Endothelial cell of hepatic sinusoid (primary cell): ENCODE results near the gene ZNF268.
"Not testable (repeated sequence)": the region's sequence is repeated elsewhere in the genome, so short reads cannot be mapped to it uniquely, and the experiment has no call there.

Experiments
- in situ Hi-C: cut with HindIII; loops from 2 replicates; pipeline ENCODE4 v1.10.0; 2017; ENCODE audit warnings: low sequenced_read_pairs

Gene ZNF268

GRCh38 chr12:133226690-133227089 lies 45.4 kb downstream of the ZNF268 start:
- in situ Hi-C loops: no loop called here

- in situ Hi-C loops: no loop called here
Measured at GRCh38 chr12:133227281-133227852, 46.1 kb downstream of the ZNF268 start.

GRCh38 chr12:133231001-133231400 lies 49.7 kb downstream of the ZNF268 start:
- in situ Hi-C loops: no loop called here

DNA sequence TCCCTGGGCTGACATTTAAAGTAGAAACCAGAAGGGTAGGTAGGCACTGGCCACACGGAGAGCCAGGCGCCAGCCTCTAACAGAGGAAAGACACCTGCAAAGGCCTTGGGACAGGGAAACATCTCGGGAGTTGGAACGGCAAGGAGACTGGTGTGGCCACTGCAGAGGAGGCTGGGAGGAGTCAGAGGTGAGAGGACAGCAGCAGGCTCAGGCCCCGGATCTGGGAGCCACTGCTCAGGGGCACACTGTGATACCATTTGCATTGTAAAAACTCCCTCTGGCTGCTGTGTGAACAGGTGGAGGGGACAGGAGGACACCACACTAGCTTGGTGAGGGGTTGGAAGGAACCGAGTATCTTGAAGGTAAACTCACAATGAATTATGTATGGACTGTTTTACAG lies 51.7 kb downstream of the ZNF268 start:
- in situ Hi-C loops: no loop called here

DNA sequence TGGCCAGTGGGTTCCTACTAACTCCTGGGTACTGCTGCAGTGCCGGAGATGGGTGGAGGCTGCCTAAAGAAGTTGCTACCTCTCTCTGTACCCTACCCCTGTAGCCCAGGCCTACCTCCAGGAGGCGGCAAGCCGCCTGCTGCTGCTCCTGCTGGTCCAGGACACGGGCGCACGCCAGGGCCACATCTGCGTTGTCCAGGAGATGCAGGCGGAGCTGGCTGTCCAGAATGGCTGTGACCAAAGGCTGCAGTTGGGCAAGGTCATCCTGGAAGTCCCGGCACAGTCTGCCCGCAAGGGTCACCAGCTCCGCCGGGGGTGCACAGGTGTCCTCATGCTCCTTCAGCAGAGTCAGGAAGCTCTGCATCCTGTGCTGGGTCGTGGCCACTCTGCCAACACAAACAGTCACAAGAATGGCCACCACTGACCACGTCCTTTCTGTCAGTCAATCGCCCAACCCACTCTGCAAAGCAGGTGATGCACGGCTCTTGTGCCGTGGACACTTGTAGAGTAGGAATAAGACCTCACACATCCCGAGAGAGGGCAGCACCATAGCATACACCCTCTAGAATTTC lies 52.8 kb downstream of the ZNF268 start:
- in situ Hi-C loops: no loop called here

GRCh38 chr12:133234971-133235370 lies 53.7 kb downstream of the ZNF268 start:
- in situ Hi-C loops: no loop called here

DNA sequence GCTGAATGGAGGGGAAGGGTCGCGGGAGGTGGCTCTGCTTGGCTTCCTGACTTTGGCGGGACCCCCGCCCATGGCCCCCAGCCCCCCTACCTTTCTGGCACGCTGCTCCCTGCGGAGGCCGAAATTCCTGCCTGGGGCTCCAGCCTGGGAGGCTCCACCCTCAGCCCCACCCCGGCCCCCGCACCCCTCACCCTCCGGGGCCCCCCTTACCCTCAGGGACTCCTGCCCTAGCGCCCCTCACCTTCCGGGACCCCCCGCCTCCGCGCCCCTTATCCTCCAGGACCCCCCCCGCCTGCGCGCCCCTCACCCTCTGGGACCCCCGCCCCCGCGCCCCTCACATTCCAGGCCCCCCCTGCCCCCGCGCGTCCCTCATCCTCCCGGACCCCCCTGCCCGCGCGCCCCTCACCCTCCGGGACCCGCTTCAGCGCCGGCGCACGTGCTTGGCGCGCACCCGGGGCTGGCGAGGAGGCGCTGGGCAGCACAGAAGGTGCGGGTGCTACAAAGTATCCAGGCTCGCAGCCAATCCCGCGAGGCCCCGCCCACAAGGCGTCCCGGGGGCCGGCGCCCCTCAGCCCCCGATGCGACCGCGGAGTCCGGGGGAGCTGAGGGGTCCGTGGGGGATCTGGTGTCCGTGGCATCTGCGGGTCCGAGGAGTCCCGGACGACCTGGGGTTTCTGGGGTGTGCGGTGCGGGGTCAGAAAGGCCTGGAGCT lies 54.3 kb downstream of the ZNF268 start, which contains the start of gene ANHX:
ANHX (minus strand) TSS at position 477 of the 712 bp plus-strand sequence. CDS start 1,521 bp downstream, outside the sequence.
- in situ Hi-C loops: no loop called here

DNA sequence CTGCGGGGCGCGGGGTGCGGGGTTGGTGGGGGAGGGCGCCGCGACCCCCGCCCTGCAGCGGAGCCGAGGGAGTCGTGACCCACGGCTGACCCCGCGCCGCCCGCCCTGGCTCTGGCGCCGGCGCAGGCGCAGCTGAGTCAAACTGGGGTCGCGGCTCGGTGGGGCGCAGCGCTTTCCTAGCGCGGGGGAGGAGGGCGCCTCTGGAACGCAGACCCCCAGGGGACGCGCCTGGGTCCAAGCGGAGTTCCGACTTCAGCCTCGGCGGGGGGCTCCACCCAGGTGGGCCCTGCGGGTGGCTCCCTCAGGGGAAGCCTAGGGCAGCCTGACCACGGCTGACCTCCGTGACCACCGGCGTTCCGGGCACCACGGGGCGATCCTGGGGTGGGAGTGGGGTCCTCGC lies 54.8 kb downstream of the ZNF268 start:
- in situ Hi-C loops: no loop called here

DNA sequence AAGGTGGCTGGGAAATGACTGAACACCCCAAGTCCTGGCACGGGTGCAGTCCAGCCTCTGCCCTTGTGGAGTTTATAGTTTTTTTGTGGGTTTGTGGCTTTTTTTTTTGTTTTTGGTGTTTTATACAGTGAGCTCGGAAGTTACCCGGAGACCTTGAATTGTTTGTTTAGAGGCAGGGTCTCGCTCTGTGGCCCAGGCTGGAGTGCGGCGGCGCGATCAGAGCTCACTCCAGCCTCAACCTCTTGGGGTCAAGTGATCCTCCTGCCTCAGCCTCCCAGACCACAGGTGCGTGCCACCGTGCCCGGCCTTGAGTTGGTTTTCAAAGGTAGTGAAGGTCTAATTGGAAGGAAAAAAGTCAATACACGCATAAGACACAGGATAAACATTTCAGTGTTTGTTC lies 55.3 kb downstream of the ZNF268 start:
- in situ Hi-C loops: no loop called here

GRCh38 chr12:133251732-133252131 lies 70.4 kb downstream of the ZNF268 start:
- in situ Hi-C loops: no loop called here

DNA sequence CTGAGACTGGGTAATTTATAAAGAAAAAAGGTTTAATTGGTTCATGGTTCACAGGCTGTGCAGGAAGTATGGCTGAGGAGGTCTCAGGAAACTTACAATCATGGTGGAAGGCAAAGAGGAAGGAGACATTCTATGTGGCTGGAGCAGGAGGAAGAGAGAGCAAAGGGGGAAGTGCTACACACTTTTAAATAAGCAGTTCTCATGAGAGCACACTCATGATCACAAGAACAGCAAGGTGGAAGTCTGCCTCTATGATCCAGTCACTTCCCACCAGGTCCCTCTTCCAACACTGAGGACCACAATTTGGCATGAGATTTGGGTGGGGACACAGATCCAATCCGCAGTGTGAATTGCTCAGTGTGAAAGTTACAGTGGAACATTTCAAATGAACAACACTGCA lies 74.5 kb downstream of the ZNF268 start:
- in situ Hi-C loops: not testable (repeated sequence)

- in situ Hi-C loops: no loop called here
Measured at GRCh38 chr12:133256321-133256720, 75.0 kb downstream of the ZNF268 start.

- in situ Hi-C loops: no loop called here
Measured at GRCh38 chr12:133264173-133264572, 82.9 kb downstream of the ZNF268 start.
